Measurements from ENCODE around the gene SATB1. TPM values are rescaled to one million over a fixed set of nuclear protein-coding genes. Genes with fewer than 3 reads are reported as not detected.
"Not testable (repeated sequence)": the region's sequence is repeated elsewhere in the genome, so short reads cannot be mapped to it uniquely, and the experiment has no call there.

SATB1 gene
- total RNA-seq (2014; rRNA removed; shearing (Covaris generic)): 0.20 and 0.72 TPM in 2 replicates

DNA sequence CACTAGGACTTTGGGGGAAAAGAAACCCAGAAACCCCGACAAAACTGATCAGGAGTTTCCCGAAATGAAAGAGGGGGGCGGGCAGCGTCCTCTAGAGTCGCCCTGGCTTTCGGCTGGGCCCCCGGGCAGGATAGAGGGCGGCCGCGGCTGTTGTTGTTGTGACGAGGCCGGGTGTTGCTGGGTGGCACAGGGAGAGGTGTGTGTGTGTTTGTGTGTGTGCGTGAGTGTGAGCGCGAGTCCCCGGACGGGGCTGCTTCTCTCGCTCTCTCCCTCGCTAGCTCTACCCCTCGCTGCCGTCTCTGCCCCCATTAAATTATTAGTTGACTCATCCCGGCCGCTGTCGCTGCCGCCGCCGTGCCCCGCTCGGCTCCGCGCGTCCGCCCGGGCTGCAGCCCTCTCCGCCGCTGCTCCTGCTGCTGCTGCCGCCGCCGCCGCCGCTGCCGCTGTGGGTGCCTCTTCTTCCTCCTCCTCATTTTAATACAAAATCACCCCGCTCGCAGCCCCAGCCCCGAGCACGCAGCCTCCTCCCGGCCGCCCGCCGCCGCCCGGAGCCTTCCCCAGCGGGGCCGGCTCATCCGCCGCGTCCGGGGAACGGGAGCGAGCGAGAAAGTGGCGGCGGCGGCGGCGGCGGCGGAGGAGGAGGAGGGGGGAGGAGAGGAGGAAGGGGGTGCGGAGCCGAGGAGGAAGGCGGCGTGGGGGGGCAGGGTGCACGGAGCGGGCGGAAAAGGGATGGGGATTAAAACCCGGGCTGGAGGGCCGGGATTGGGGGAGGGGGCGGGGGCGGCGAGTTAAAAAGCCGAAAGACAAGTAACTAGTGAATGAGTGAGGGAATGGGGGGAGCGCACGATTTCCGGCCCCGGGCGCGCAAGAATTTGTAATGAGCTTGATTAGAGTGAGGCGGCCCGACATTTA is at the start of gene SATB1:
TSS of gene SATB1 (minus strand) at position 611 of the 912 bp plus-strand sequence. CDS start 4,372 bp downstream, outside the sequence.
- DNase-seq (ENCODE audit: low read depth): peak; percentile 40

GRCh38 chr3:18474202-18474601 is 49.1 kb upstream of the SATB1 start:
- no peak for DNase-seq (ENCODE audit: low read depth)

DNA sequence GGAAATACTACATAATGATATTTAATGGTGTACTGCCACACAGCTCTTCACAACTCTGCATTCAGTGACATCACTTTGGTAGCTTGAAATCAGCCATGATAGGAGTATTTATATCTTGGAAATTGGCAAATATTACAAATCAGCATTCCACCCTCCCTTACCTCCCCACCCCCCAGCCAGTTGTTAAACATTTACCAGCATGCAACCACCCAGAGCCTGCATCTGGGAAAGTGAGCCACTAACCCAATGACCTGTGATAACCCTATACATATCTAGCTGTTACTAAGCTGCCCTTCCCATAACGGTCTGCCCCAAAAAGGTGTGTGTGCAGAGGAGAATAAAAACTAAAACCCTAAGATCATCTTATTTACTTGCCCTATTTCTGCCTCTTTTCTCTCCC is 44.6 kb upstream of the SATB1 start:
- no peak for DNase-seq (ENCODE audit: low read depth)

DNA sequence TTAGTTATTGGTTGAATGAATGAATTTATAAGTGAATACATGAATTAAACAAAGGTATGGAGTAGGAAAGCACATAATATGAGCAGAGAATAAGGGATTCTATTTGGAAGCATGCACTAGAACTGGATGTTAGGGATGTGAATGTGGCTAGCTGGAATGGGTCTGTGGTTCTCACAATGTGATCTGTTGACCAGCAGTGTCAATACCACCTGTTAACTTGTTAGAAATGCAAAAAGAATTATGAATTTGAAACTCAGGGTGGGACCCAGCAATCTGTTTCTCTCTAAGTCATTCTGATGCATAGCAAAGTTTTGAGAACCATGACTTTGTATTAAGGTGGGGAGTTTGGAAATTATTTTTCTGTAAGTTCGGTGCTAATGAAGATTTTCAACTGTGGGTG is 41.0 kb upstream of the SATB1 start:
- DNase-seq (ENCODE audit: low read depth): no peak

- DNase-seq (ENCODE audit: low read depth): no peak
Observed at GRCh38 chr3:18454766-18455165, 29.6 kb upstream of the SATB1 start.

DNA sequence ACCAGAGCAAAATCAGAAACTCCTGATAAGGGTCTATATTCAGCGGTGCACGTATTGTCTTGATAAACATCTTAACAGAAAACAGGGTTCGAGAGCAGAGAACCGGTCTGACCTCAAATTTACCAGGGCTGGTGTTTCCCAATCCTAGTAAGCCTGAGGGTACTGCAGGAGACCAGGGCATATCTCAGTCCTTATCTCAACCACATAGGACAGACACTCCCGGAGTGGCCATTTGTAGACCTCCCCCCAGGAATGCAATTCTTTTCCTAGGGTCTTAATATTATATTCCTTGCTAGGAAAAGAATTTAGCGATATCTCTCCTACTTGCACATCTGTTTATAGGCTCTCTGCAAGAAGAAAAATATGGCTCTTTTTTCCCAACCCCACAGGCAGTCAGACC is 24.5 kb upstream of the SATB1 start:
- not testable (repeated sequence) for DNase-seq (ENCODE audit: low read depth)

GRCh38 chr3:18447720-18448119 is 22.6 kb upstream of the SATB1 start:
- DNase-seq (ENCODE audit: low read depth): no peak

GRCh38 chr3:18446149-18446825 is 21.1 kb upstream of the SATB1 start:
- no peak for DNase-seq (ENCODE audit: low read depth)

DNA sequence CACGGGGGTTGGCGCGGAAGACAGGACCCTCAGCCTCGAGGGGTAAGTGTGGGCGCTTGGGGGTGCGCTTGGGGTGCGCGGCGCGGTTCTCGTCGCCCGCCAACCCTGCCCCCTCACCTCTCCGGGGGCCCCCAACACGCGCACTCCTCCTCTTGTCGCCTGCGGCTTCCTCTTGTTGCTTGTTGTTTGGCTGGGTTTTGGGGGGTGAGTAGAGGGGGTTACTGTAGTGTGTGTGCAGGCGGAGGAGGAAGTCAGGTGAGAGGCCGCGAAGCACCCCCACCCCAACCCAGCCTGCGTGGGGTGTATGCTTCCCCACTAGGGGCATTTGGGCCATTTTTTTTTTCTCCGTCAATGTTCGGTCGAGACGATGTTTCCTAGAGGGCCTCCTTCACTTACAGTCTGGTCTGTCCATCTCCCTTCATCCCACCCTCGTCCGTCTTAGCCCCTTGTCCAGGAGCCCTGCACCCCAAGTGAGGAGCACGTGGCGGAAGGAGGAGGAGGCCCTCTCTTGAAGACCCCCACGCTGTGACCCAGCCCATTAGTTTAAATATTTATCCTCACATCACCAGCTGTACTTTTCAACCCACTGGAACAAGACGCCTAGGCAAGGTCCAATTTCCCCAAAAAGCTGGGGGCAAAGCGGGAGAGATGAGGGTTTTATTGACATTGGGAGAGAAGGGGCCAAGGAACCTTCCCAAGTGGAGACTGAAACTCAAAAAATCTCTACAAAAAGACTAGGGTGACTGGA is 20.4 kb upstream of the SATB1 start:
- DNase-seq (ENCODE audit: low read depth): no peak

DNA sequence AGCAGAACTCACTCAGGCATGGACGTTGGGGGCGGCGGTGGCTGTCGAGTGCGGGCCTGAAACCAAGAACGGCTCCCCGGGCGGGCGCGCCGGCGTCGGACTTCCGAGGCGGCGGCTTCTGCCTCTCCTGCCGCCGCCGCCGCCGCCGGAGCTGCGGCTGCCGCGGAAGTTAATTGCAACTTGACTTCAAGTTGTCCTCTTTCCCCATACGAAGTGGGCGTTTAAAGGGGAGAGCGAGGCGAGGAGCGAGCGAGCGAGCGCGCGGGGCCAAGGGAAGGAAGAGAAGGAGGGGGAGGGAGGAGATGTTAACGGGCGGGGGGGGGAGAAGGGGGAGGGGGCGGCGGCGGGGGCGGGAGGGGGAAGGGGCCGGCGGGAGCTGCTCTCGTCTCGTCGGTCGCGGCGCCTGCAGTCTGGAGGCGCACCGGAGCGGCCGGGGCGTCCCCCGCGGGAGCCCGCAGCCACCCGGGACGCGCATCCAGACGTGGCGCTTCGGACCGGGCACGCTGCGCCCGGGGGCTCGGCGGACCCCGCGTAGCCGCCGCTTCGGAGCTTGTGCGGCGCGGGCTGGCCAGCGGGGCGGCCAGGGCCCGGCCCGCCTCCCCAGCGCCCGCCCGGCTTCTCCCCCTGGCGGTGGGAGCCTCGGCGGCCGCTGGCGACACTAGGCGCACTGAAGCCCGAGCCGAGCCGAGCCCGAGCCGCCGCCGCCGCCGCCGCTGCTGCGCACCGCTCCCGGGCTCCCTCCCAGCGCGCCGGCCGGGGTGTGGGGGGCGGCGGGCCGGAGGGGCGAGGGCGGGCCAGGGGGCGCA is 19.7 kb upstream of the SATB1 start:
- peak; percentile 33 for DNase-seq (ENCODE audit: low read depth)

DNA sequence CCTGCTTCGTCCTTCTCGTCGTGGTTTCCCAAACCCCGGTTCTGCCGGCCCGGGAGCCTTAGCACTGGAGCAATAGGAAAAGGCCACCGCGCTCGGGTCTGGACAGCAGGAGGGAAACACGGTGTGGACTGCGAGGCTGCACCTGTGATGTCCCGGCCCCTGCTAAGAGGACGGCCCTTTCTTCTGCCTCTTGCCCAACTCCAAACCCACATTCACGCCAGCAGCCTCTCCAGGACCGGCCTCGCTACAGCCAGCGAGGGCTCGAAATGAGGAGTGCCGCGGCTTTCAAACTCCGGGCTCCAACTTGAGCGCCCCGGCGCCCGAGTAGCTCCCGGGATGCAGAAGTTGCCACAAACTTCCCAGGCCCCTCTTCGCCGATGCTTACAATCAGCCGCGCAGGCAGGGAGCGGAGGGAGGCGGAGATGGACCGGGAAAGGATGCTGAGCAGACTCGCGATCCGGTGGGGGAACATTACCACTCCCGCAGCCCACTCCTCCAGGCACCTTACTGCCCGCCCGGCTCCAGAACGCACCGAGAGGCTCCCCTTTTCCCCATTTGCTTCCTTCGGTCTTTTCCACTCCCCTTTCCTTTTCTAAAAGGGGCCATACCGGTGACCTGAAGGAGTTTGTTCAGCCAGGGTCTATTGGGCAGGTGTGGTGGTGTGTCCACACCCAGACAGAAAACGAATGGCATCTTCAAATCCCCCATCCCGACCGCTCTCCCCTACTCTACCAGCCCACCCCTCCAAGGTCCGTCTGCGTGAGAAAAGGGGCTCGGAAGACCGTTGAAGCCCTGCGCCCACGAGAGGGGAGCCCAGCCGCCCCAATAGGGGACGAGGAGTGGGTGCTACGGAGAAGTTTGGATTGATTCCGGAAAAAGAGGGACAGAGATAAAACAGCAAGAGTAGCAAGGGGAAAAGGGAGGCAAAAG is 18.8 kb upstream of the SATB1 start:
- no peak for DNase-seq (ENCODE audit: low read depth)

- no peak for DNase-seq (ENCODE audit: low read depth)
Observed at GRCh38 chr3:18442756-18443664, 17.9 kb upstream of the SATB1 start.

DNA sequence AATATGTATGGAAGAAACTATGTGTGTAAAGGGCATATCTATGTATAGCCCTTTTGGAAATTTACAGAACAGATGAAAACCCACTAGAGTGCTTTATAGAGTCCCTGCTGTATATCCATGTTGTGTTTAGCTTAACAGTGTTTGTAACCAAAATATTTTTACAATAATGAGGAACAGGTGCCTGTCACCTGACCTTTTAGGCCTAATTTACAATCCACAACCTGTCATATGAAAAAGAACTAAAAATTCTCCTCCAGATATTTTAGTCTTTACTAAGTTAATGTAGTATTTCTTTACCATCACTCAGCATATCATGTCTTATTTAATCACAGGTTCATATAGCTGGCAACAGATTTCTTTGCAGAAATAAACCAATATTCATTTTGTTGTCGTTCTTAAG is 16.4 kb upstream of the SATB1 start:
- no peak for DNase-seq (ENCODE audit: low read depth)

GRCh38 chr3:18440066-18440722 is 15.1 kb upstream of the SATB1 start:
- no peak for DNase-seq (ENCODE audit: low read depth)

GRCh38 chr3:18439281-18439680 is 14.1 kb upstream of the SATB1 start:
- no peak for DNase-seq (ENCODE audit: low read depth)

GRCh38 chr3:18438586-18438985 is 13.4 kb upstream of the SATB1 start:
- no peak for DNase-seq (ENCODE audit: low read depth)

DNA sequence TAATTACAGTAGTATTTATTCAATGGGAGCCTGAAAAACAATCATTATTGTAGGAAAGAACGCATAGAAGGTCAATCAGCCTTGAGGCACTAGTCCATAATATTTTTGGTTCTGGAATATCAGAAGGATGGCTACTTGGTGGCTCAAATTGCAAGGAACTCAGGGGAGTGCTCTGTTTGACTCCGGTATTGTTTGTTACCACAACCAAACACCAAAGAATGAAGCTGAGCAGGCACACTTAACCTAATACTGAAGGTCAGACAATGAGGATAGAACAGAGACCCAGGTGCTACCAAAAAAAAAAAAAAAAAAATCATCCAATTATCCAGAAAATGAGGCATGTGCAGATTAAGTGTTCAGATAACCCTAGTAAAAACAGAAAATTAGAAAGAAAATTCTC is 11.1 kb upstream of the SATB1 start:
- no peak for DNase-seq (ENCODE audit: low read depth)

DNA sequence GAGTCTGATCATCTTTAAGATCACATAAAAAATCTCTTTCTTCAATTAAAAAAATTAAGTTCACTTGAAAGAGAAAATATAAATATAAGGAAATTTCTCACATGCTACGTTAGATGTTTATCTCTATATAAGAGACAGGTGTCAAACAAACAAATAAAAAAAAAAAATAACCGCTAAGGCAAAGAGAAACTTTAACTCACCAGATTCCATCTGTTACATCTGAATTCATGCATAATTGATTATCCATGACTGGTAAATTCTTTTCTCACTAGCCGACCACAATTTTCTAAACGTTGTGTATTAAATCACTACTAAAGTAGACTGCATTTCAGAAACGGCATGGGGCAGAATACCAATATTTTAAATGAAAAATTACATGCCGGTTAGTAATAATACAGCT is 9.6 kb upstream of the SATB1 start:
- DNase-seq (ENCODE audit: low read depth): no peak

DNA sequence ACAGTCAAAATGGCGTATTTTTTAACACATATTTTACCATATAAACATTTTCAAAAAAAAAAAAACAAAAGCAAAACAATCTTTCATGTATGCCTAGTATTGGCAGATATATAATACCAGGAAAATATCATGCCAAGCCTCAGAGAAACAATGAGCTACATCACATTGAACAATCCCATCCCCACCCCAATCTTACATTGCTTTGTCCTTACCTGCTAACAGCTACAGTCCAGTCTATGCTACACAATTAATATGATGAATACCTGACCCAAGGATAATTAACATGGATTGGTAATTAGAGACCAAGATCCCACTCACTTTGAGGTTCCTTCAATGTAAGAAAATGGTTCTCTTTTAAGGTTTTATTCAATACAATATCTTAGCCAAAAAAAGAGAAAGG is 7.6 kb upstream of the SATB1 start:
- no peak for DNase-seq (ENCODE audit: low read depth)

Measured in RPMI7951 (cell line).